OCI-LY3 (cell line): Measurements from ENCODE around the gene CD200.

Experiments used
- CTCF ChIP-seq: fragments of 200-600, 300-600 bp; sonication (generic); IDR thresholded peaks from 2 replicates; pipeline ENCODE4 v1.5.1; 2014; ENCODE audit warnings: antibody characterized with exemption, low read length, low read depth
- EZH2phosphoT487 ChIP-seq: fragments of 200-600 bp; shearing (Covaris generic); IDR thresholded peaks from 2 replicates; pipeline ENCODE4 v1.6.1; 2018; ENCODE audit warnings: antibody characterized with exemption, mixed run types, low read depth

- no peak for TF ChIP-seq CTCF
- no peak for TF ChIP-seq EZH2phosphoT487
Observed at GRCh38 chr3:112298781-112299180, 34.2 kb upstream of the CD200 start.
